Fibroblast of the conjunctiva (primary cell): ENCODE results near the gene NCL.
"Not testable (repeated sequence)": the region's sequence is repeated elsewhere in the genome, so short reads cannot be mapped to it uniquely, and the experiment has no call there.

ENCODE experiments used
- DNase-seq: peaks from one replicate; pipeline ENCODE4 v3.0.0-alpha.2; 2010; ENCODE audit warnings: low read depth

NCL gene

DNA sequence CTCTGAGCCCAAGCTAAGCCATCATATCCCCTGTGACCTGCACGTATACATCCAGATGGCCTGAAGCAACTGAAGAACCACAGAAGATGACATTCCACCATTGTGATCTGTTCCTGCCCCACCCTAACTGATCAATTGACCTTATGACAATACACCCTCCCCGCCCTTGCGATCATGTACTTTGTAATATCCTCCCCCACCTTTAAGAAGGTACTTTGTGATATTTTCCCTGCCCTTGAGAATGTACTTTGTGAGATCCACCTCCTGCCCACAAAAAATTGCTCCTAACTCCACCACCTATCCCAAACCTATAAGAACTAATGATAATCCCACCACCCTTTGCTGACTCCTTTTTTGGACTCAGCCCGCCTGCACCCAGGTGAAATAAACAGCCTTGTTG is 33.8 kb downstream of the NCL start:
- DNase-seq: not testable (repeated sequence)

- no peak for DNase-seq
Measured at GRCh38 chr2:231429901-231430300, 34.4 kb downstream of the NCL start.

DNA sequence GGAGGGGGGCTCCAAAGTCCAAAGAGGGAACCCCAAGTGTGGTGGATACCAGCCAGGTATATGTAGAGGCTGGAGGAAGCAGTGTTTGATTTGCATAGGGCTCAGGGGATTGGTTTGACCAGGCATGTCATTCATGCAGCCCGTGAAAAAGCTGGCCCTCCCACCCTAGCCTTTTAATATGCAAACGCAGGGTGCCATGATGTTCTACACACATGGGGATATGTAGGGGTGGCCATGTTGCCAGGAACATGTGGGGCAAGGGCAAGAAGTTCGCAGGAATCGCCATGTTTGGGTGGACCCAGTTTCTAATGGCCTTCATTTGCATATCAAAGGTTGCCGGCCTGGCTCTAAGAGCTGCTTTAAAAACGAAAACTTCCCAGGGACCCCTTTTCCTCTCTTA is 35.1 kb downstream of the NCL start:
- no peak for DNase-seq

- DNase-seq: no peak
Measured at GRCh38 chr2:231427116-231427515, 37.2 kb downstream of the NCL start.

DNA sequence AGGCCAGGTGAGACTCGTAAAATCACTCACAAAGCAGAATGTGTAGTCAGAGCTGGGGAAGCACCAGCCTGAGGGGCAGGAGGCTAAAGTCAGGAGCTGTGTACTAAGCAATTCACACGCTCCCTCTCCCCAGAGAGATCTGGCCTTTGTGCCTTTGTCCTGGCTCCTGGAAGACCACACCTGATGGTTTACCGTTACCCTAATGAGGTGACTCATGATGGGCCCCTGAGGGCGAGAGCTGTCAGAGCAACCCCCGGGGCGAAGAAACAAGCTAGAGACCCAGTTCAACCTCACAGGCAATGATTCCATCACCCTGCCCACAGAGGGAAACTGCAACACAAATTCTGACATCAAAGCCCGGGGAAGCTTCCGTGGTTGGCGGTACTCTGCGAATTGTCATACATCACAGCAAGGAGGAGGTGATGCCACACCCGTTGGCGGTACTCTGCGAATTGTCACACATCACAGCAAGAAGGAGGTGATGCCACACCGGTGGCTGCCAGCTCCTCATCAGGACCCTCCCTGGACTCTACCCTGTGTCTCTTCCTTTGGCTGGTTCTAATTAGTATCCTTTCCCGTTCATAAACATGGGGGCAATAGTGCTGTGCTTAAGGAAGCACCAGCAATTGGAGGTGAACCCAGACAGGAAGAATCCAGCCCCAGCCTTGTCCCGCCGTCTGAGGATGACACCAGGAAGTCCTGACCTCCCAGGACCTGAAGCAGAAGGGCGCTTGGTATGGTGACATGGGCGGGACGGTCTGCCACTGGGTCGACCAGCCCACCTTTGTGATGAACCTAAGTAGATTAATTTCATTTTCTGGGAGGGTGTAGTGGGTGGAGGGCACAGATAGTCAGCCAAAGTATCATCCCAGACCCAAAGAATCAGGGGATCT is 38.2 kb downstream of the NCL start:
- DNase-seq: no peak

GRCh38 chr2:231425291-231425810 is 38.9 kb downstream of the NCL start:
- no peak for DNase-seq

- DNase-seq: no peak
Measured at GRCh38 chr2:231423176-231423575, 41.1 kb downstream of the NCL start.

DNA sequence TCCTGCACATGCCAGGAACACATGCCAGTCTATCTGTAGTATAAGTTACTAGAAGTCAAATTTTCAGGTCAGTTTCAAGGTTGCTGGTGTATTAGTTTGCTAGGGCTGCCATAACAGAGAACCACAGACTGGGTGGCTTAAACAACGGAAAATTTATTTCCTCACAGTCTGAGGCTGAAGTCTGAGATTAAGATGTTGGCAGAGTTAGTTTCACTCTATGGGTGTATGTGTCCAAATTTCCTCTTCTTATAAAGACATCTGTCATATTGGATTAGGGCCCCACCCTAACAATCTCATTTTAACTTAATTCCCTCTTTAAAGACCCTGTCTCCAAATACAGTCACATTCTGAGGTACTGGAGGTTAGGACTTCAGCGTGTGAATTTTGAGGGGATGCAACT is 42.2 kb downstream of the NCL start:
- no peak for DNase-seq

DNA sequence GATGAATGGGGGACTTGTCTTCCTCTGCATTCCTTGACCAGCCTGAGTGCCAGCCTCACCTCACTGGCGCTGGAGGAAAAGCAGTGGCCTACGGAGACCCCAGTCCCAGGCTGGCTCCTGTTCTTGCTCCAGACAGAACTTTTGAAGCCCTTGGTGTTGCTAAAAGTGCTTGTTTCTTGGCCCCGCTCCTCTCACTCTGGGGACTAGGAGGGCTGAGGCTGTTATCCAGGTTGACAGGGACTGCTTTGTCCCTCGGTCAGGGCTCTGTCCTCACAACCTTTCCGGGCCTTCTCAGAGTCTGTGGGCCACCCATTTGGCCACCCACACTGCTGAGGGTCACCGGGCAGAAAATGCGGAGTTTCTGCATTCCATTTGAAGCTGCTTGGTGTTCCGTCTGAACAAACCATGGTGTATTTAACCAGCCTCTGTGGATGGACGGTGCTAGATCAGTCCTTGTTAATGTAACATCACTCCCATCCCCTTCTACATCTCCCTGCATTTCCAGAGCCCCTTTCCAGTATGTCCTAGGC is 43.2 kb downstream of the NCL start:
- no peak for DNase-seq

DNA sequence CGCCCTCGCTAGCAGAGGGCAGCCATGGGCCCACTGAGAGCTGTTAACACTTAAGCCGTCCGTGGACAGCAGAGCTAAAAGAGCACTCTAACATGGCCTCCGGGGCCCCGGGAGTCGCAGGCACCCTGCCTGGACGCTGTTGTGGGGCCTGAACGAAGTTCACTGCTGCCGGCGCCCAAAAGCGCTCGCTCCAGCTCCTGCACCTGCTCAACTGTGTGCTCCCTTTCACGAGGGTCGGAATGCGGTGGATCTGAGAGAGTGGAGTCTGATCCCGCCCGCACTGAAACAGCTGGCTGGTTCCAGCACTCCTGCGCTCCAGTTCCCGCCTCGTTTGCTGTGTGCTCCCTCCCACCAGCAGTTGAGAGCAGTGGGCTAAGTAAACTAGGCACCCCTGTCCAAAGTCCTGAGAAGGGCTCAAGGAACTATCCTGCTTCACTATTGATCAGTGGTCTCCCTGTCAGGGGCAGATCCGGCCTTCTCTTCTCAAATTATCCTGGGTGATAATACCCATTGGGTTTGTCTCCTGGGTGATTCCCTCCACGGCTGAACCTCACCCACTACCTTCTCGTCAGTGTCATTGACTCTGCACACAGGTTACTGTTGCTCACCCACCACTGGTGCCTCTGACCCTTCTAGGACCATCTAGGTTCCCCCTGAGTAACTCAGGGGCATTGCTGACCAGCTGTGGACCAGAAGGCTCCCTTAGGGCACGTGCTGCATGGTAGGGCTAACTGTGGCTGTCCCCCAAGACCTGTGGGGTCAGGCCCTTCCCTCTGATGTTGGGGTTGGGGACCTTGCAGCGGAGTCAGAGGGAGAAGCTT is 45.3 kb downstream of the NCL start:
- DNase-seq: no peak

- no peak for DNase-seq
Measured at GRCh38 chr2:231415029-231415428, 49.3 kb downstream of the NCL start.

DNA sequence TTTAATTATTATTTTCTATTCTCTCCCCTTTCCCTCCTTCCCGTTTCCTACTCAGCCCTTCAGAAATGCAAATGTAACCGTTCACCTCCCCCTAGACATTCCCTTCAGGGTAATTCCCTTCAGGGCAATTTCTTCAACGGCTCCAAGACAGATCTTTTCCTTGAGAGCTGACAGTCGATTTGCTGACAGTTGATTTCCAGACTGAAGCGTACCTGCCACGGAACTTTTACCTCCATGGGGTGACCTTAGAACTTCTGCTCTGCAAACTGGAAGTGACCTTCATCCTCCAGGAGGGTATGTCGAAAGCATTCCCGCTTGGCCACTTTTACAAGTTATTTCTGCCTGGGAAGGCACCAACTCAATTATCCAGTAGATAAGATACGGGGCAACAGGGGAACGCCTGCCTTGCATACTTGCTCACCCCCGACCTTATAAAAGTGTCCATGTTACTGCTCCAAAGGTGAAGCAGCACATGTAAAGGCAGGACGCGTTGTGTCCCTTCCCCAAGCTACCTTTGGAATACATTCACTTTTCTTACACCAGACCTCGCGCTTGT is 50.3 kb downstream of the NCL start:
- DNase-seq: no peak

DNA sequence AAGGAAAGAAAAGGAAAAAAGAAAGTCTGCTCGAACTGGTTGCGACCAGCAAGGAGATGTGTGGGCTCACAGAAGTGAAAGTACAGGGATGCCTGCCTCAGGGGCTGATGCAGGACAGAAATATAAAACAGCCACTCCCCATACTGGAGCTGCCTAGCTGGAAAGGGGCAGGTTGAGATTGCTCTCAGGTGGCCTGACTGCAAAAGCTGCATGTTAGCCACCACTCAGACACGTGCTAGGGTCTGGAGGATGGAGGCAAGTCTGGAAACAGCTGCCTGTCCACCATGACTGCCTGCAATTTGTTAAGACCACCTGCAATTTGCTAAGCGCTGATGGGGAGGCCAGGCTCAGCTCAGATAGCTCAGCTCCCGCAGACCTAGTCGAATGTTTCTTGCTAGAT is 50.8 kb downstream of the NCL start:
- DNase-seq: no peak

GRCh38 chr2:231412618-231412963 is 51.7 kb downstream of the NCL start:
- DNase-seq: no peak

- peak; percentile 62 for DNase-seq
Measured at GRCh38 chr2:231411831-231412617, 52.3 kb downstream of the NCL start.

DNA sequence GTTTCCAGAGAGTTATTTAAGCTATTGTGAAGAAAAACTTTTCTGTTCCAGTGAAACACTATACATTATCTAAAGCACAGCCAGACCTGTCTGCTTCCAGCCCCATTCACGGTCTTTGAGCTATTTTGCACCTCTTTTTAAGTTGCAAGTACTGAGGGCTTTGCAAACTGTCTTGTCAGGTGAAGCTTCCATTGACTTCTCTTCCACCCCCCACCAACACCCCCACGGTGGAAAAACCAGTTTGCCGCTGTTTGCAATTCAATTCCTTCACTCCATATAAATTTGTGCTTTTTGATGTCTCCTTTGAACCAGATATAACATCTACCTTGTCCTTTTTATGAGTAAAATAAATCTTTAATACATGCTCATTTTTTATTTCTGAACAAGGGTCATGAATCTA is 53.0 kb downstream of the NCL start:
- no peak for DNase-seq

DNA sequence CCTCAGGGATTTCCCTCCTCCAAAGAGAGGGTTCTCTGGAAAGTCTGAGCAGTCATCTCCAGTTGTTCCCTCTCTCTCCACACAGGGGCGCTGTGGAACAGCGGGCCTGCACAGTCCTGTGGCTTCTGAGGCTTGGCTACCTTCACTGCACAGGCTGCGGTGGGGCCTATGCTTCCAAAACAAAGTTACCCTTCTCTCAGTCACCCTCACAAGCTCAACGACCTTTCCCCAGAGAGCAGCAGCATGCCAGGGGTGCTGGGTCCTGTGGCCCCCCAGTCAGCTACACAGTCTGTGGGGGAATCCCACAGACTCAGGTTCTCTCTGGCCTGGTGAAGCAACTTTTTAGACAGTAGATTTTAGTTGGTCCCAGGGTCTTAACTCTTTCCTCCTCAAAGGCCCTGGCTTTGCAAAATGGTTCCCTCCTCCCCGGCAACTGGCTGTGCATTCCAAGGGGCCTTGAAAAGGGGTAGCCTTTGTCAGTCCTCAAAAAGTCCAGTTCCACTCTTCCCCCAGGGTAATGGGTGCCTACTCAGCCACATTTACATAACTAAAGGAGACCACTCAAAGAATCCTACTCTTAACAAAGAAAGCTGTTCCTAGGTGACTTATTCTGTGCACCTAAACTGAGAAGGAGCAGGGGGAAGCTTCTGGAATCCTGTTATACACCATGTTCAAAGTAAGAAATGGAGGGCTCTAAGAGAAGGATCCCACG is 53.8 kb downstream of the NCL start:
- no peak for DNase-seq

GRCh38 chr2:231409776-231410175 is 54.5 kb downstream of the NCL start:
- DNase-seq: no peak

DNA sequence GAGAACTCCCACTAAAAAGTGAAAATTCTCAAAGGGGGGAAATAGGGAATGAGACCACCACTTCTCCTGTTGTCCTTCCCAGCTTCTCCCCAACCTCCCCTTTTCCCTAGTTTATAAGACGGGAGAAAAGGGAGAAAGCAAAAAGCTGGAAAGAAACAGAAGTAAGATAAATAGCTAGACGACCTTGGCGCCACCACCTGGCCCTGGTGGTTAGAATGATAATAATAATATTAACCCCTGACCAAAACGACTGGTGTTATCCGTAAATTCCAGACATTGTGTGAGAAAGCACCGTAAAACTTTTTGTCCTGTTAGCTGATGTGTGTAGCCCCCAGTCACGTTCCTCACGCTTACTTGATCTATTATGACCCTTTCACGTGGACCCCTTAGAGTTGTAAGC is 56.0 kb downstream of the NCL start:
- DNase-seq: not testable (repeated sequence)

DNA sequence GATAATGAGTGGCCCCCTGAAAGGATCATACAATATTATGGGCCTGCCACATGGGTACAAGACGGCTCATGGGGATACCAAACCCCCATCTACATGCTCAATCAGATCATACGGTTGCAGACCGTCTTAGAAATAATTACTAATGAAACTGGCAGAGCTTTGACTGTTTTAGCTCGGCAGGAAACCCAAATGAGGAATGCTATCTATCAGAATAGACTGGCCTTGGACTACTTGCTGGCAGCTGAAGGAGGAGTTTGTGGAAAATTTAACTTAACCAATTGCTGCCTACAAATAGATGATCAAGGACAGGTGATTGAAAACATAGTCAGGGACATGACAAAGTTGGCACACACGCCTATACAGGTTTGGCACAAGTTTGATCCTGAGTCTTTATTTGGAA is 56.6 kb downstream of the NCL start:
- DNase-seq: not testable (repeated sequence)
